OCI-LY3 (cell line): ENCODE results near the gene HSD17B2.

Experiments
- CTCF ChIP-seq: fragments of 200-600, 300-600 bp; sonication (generic); IDR thresholded peaks from 2 replicates; pipeline ENCODE4 v1.5.1; 2014; ENCODE audit warnings: antibody characterized with exemption, low read length, low read depth
- EZH2phosphoT487 ChIP-seq: fragments of 200-600 bp; shearing (Covaris generic); IDR thresholded peaks from 2 replicates; pipeline ENCODE4 v1.6.1; 2018; ENCODE audit warnings: antibody characterized with exemption, mixed run types, low read depth

- TF ChIP-seq CTCF = no peak
- TF ChIP-seq EZH2phosphoT487 = no peak
Measured at GRCh38 chr16:82129881-82130280, 94.8 kb downstream of the HSD17B2 start.
